KMS-11 (cell line): Measurements from ENCODE around the gene ASB10.

Experiments
- H2AFZ ChIP-seq: fragments of 200-600 bp; sonication (generic); 2 replicates; pipeline ENCODE4 v1.6.1; 2016; ENCODE audit warnings: antibody characterized with exemption, mixed run types, low read depth
- H3K27ac ChIP-seq: fragments of 200-600 bp; sonication (generic); 2 replicates; pipeline ENCODE4 v1.6.1; 2016; ENCODE audit warnings: mild to moderate bottlenecking, mixed run types
- H3K27me3 ChIP-seq: fragments of 200-600 bp; sonication (generic); 2 replicates; pipeline ENCODE4 v1.6.1; 2017; ENCODE audit warnings: mild to moderate bottlenecking, low read depth, mixed run types, moderate library complexity; ENCODE audit not compliant: insufficient read depth
- H3K36me3 ChIP-seq: fragments of 200-600 bp; sonication (generic); 2 replicates; pipeline ENCODE4 v1.6.1; 2017; ENCODE audit warnings: mild to moderate bottlenecking, mixed run types; ENCODE audit not compliant: insufficient read depth
- H3K4me1 ChIP-seq: fragments of 200-600 bp; sonication (generic); 2 replicates; pipeline ENCODE4 v1.6.1; 2016; ENCODE audit warnings: mild to moderate bottlenecking, low read depth, mixed run types; ENCODE audit not compliant: poor library complexity, severe bottlenecking
- H3K4me2 ChIP-seq: fragments of 200-600 bp; sonication (generic); 2 replicates; pipeline ENCODE4 v1.7.0; 2016; ENCODE audit warnings: mild to moderate bottlenecking, mixed run types
- H3K4me3 ChIP-seq: fragments of 200-600 bp; sonication (generic); IDR thresholded peaks from 2 replicates; pipeline ENCODE4 v1.6.1; 2017; ENCODE audit warnings: low read depth, low read length, mixed read lengths; ENCODE audit not compliant: insufficient read depth
- H3K79me2 ChIP-seq: fragments of 200-600 bp; sonication (generic); 2 replicates; pipeline ENCODE4 v1.6.1; 2016; ENCODE audit warnings: low read depth, mixed run types; ENCODE audit not compliant: insufficient read depth
- H3K9ac ChIP-seq: fragments of 200-600 bp; sonication (generic); 2 replicates; pipeline ENCODE4 v1.6.1; 2016; ENCODE audit warnings: mild to moderate bottlenecking, mixed run types
- H4K20me1 ChIP-seq: fragments of 200-600 bp; sonication (generic); 2 replicates; pipeline ENCODE4 v1.6.1; 2016; ENCODE audit warnings: mild to moderate bottlenecking, mixed run types; ENCODE audit not compliant: insufficient read depth
- TF ChIP-seq, protein P1 (sequence below): fragments of 200-600 bp; sonication (generic); conservative IDR thresholded peaks from 2 replicates; pipeline ENCODE4 v1.6.1; 2017; ENCODE audit warnings: low read depth, mild to moderate bottlenecking, antibody characterized with exemption, low read length, moderate library complexity, mixed read lengths

ASB10 gene

DNA sequence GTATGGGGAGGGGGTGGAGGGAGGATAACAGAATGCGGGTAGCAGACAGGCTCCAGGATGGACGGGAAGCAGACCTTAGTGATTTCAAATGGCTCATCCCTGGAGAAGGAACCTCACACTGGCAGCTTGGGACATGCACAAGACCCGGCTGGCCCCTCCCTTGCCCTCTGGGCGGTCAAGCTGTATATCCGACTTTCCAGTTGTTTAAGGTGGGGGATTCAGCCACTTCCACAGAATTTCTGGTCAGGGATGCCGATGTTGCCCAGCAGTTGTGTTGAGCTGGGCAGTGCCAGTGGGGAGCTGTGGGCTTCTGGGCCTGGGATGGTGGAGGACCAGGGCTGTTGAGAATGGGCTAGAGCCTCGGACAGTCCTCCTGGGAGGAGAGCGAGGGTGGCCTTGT is 58.3 kb downstream of the ASB10 start:
- H3K79me2 ChIP-seq: no peaks in the 10 kb centered on the region
- no peaks in the 10 kb centered on the region for H4K20me1 ChIP-seq

DNA sequence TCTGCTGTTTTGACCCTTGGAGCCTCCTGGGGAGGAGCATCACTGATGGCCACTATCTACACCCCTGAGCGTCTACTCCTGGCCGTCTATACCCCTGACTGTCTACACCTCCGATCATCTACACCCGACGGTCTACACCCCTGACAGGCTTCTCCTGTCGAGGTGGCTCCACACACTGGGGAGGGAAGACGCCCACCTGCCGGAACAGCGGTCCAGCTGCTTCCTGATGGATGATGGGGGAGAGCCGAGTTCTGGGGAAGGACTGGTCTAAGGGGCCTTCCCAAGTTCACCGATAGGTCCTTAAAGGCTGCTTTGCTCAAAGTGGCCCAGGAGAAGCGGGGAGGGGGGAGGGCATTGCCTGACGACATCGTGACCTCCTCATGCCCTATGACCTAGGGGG is 58.9 kb downstream of the ASB10 start:
- H3K4me1 ChIP-seq: peaks cover 14% of the 10 kb centered on the region
- no peaks in the 10 kb centered on the region for H3K27me3 ChIP-seq
- H2AFZ ChIP-seq: no peak overlapping the region
- no peak overlapping the region for H3K9ac ChIP-seq
- H3K4me2 ChIP-seq: no peak overlapping the region
- TF ChIP-seq, protein P1, sequence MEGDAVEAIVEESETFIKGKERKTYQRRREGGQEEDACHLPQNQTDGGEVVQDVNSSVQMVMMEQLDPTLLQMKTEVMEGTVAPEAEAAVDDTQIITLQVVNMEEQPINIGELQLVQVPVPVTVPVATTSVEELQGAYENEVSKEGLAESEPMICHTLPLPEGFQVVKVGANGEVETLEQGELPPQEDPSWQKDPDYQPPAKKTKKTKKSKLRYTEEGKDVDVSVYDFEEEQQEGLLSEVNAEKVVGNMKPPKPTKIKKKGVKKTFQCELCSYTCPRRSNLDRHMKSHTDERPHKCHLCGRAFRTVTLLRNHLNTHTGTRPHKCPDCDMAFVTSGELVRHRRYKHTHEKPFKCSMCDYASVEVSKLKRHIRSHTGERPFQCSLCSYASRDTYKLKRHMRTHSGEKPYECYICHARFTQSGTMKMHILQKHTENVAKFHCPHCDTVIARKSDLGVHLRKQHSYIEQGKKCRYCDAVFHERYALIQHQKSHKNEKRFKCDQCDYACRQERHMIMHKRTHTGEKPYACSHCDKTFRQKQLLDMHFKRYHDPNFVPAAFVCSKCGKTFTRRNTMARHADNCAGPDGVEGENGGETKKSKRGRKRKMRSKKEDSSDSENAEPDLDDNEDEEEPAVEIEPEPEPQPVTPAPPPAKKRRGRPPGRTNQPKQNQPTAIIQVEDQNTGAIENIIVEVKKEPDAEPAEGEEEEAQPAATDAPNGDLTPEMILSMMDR: no peak
- no peak overlapping the region for H3K4me3 ChIP-seq
- H4K20me1 ChIP-seq: no peaks in the 10 kb centered on the region
- H3K27ac ChIP-seq: no peak overlapping the region
- peaks cover 6% of the 10 kb centered on the region; the same call in 1 of the 2 replicates for H3K36me3 ChIP-seq
- no peaks in the 10 kb centered on the region for H3K79me2 ChIP-seq

More for the DNA sequence above, 58.3 kb downstream of the ASB10 start:
- Histone ChIP-seq H3K36me3 (peaks cover 4% of the 10 kb centered on the region; the same call in 1 of the 2 replicates), H3K27me3 (no peaks in the 10 kb centered on the region), H3K27ac (no peak overlapping the region), H3K4me2 (no peak overlapping the region), H3K9ac (no peak overlapping the region), H3K4me1 (peaks cover 14% of the 10 kb centered on the region), H2AFZ (no peak overlapping the region), H3K4me3 (no peak overlapping the region)
- TF ChIP-seq, protein P1: no peak

DNA sequence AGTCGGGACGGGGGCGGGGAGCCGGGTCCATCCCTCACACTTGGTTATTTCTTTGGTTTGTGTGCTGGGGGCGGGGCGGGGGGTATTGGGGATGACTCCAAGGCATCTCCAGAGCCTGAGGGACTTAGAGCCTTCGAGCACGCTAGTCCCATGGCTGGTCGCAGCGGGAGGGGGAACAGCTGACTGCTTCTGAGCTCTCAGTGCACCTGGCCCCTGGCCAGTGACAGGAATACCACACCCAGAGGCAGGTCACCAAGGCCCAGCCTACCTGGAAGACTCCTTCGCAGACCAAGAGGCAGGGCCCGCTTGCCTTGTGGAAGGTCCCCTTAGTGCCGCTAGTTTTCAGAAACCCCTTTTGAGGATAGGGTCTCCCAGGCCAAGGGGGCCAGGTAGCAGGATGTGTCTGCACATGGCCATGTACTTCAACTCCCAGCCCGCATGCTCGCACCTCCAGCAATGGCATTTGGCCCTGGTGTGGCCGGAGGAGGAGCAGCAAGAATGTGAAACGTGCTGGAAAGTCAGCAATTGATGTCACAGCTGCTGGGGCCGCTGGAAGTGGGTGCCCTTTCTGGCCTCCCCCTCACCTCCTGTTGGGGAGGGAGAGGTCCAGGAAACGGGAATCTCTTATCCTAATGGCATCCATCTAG is 60.4 kb downstream of the ASB10 start:
- peaks cover 14% of the 10 kb centered on the region for H3K4me1 ChIP-seq
- no peaks in the 10 kb centered on the region for H4K20me1 ChIP-seq
- no peaks in the 10 kb centered on the region for H3K79me2 ChIP-seq
- peaks cover 6% of the 10 kb centered on the region; the same call in 1 of the 2 replicates for H3K36me3 ChIP-seq
- no peak overlapping the region for H3K4me3 ChIP-seq
- H3K4me2 ChIP-seq: no peak overlapping the region
- no peak overlapping the region for H2AFZ ChIP-seq
- TF ChIP-seq, protein P1: no peak
- no peak overlapping the region for H3K27ac ChIP-seq
- H3K27me3 ChIP-seq: no peaks in the 10 kb centered on the region
- H3K9ac ChIP-seq: no peak overlapping the region

DNA sequence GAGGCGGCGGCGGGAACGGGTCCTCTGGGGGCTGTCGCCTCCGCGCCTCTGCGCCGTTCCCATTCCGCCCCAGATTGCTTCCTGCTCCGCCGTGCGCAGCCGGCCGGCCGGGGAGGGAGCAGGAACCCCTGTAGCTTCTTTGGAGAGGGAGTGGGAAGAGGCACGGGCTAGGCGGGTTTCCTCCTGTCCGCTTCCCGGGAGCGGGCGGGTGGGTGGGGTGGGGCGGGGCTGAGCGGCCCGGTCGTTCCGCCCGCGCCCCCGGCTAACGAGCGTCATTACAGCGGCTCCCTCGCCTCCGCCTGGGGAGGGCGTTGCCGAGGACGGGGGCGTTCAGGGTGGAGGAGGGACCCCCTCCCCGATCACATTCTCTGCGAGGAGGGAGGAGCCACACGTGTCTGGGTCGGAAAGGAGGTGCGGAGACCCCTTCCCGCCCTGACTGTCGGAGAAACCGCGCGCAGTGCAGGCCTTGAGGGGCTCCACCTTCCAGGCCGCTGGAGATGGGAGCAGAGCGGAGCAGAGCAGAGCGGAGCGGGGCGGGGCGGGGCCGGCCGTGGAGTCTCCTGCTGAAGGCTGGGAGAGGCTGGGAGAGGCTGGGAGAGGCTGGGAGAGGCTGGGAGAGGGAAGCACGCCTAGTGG is 61.1 kb downstream of the ASB10 start:
- peaks cover 6% of the 10 kb centered on the region; the same call in 1 of the 2 replicates for H3K36me3 ChIP-seq
- no peak overlapping the region for H3K4me2 ChIP-seq
- TF ChIP-seq, protein P1: no peak
- no peaks in the 10 kb centered on the region for H4K20me1 ChIP-seq
- H3K4me1 ChIP-seq: peaks cover 14% of the 10 kb centered on the region
- no peak overlapping the region for H3K27ac ChIP-seq
- no peak overlapping the region for H3K4me3 ChIP-seq
- H2AFZ ChIP-seq: no peak overlapping the region
- H3K79me2 ChIP-seq: no peaks in the 10 kb centered on the region
- no peak overlapping the region for H3K9ac ChIP-seq
- H3K27me3 ChIP-seq: no peaks in the 10 kb centered on the region
